SIG-M5 (cell line): Measurements from ENCODE around the gene AGTR1.
"Not testable (repeated sequence)": the region's sequence is repeated elsewhere in the genome, so short reads cannot be mapped to it uniquely, and the experiment has no call there.

ENCODE experiments used
- DNase-seq: peaks from one replicate; lab custom pipeline; 2025; lab: John Stamatoyannopoulos, UW

Gene AGTR1

GRCh38 chr3:148758303-148758884 is 60.7 kb downstream of the AGTR1 start:
- no peak for DNase-seq

- DNase-seq, result no peak
These were observed 61.7 kb downstream of the AGTR1 start for GRCh38 chr3:148759430-148759829.

DNA sequence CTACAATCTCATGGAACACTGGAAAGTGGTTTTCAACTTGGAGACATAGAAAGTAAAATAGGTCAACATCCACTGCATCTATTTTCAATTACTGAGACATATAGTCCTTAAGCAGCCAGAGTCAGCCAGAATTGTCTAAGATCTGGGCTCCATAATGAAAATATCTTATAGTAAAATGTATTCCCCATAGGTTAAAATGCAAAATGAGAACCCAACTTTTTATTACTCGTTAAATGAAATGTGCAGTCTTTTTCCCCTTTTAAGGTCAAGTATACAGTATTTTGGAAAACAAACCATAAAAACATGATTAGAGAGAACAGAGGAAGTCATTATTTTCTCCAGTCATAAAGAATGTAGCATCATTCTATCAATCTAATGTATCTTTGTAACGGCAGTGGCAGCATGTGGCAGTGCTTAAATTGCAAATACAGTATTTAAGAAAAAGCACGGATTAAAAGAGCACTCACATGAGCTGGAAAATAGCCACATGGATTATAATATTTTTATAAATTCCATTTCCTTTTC is 65.5 kb downstream of the AGTR1 start:
- DNase-seq, result no peak

DNA sequence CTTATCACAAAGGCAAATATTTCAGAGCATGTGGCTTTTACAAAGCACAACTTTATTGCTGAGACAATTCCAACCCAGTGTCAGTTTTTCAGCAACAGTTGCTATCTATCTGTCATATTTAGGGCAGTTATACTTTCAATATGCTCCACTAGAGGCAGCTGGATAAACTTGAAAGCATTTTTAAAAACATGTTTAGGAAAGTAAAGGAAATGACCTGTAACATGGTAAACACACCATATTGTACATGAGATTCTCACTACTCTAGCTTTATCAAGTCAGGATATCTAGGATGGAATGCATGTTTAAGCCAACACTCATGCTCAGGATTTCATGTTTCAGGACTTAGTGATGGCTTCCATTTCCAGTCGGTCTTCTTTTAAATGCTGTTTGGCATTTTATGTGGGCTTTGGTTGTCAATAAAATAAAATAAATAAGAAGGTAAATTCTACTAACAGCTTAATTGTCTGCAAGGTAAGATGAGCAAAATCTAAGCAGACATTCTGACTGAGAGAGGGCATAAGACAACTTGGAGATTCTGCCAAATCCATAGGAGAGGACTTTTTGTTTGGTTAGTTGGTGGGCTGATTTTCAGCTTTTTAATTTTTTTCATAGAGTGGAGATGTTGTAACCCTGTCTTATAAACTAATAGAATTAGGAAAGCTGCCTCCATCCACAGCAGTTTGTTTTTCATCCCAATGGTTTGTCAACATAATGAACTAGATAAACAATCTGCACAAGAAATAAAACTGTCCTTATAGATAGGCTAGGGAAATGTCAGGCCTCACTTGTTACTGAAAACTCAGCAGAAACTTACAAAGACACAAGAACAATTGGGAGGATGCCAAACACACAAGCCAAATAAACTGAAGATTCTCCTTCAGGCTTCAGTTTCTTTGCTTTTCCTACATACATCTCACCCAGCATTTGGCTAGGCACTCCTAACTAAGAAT is 66.6 kb downstream of the AGTR1 start:
- no peak for DNase-seq

- DNase-seq, result no peak
These were observed 74.7 kb downstream of the AGTR1 start for GRCh38 chr3:148772361-148772760.

GRCh38 chr3:148772835-148773234 is 75.1 kb downstream of the AGTR1 start:
- no peak for DNase-seq

GRCh38 chr3:148773805-148774204 is 76.1 kb downstream of the AGTR1 start:
- DNase-seq, result no peak

GRCh38 chr3:148778926-148779325 is 81.2 kb downstream of the AGTR1 start:
- no peak for DNase-seq

DNA sequence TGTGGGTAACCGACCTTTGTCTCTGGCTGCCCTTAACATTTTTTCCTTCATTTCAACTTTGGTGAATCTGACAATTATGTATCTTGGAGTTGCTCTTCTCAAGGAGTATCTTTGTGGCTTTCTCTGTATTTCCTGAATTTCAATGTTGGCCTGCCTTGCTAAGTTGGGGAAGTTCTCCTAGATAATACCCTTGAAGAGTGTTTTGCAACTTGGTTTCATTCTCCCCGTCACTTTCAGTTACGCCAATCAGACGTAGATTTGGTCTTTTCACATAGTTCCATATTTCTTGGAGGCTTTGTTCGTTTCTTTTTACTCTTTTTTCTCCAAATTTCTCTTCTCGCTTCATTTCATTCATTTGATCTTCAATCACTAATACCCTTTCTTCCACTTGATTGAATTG is 87.3 kb downstream of the AGTR1 start:
- DNase-seq, result not testable (repeated sequence)

GRCh38 chr3:148786159-148786558 is 88.5 kb downstream of the AGTR1 start:
- not testable (repeated sequence) for DNase-seq

DNA sequence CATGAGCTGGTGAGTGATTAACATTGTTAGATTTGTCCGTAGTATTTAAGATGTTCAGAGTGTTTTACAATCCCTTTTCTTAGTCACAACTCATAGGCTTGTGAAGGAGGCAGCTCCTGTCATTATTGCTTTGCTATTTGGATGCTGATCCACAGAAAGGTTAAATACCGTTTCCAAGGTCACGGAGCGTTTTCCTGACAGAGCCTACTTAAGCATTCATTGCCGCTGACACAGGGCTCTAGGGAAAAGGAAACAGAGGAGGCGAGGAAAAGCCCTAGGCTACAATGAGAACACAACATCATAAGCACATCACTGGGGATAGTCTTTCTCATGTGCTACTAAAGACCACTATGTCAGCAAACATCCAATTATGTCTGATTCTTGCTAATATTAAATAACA is 91.4 kb downstream of the AGTR1 start:
- no peak for DNase-seq

GRCh38 chr3:148789906-148790305 is 92.2 kb downstream of the AGTR1 start:
- no peak for DNase-seq

DNA sequence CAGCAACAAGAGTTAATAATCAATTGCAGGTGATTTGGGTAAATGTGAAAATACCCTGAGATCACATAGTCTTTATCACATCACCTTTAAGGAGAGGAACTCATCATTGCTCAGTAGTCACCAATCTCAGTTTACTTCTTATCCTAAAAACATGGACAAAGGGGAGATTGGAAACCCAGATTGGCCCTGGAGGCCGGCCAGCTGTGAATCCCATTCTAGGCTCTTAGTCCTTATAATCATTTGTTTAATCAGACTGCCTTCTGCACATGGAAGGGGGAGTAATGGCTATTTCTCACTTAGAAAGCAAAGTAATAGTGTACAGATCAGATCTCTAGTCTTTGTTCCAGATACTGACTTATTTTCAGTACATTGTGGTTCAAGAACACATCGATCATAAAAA is 92.7 kb downstream of the AGTR1 start:
- no peak for DNase-seq

- DNase-seq, result no peak
These were observed 93.4 kb downstream of the AGTR1 start for GRCh38 chr3:148790851-148791735.

DNA sequence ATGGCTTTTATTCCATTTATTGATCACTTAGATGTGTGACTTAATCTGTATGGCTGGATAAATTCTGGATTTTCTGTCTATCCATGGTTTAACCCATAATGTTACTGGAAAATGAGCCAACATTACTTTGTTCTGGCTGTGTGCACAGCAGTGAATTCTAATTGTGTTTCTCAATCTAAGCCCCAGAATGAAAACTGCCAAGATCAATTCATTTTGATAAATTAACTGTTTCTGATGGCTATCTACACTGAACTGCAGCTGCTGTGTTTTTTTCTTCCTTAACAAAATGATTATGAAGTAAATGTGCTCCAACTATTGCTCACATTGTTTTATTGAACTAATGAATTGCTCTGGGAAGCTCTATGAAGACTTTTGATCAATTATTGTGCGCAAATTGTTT is 94.2 kb downstream of the AGTR1 start:
- no peak for DNase-seq

DNA sequence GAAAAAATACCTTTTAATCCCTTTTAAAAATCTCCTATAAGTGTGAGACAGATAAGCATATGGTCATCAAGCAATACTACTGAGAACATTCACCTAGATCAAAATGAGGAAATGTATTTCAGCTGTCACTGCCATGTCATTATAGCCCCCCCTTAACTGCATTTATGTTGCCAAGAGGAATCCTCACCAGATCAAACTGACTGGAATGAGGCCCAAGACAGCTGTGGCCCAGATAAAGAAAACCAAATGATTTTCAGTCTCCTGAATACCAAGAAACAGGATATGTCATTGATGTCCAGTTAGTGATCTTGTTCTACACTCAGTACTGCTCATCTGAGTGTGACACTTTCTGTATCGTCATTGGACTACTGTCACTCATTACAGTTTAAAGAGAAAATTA is 94.8 kb downstream of the AGTR1 start:
- DNase-seq, result no peak
